ENCODE data around the gene PSMD9.

Gene PSMD9

DNA sequence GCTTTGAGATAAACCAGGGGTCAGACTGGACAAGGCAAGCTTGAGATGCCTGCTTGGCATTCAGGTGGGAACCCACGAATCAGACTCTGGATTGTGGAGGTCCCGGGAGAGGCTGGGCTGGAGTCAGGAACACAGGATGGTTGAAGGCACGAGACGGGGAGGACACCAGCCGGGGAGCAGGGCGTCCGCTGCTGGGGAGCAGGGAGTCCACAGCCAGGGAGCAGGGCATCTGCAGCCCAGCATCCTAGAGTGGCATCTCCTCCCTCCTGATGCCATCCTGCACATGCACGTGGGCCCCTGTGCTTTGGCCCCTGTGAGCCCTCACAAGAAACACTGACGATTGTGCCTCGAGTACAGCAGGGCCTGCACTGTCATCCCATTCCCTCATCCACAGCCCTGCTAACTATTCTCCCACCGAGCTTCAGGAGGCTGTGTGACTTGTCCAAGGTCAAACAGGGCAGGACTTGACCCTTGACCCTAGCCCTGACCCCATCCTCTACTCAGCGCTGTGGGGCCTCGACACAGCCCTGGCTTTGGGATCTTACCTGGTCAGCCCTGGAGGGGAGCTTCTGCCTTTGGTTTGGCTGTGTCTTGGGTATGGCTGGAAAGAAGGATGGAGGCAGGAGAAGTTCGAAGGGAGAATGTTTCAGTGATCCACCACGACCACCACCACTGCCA, 74.9 kb downstream of the PSMD9 start:
- Histone ChIP-seq H3K9me3 (ENCODE audit: control insufficient read depth in 2 of 2, low read length in 2 of 2) (no peaks in the 10 kb centered on the region), H3K27me3 (ENCODE audit: control insufficient read depth in 2 of 2, insufficient read depth in 2 of 2, low read length in 2 of 2) (no peaks in the 10 kb centered on the region), H3K27ac (ENCODE audit: low read depth in 2 of 2, low read length in 2 of 2) (no peak overlapping the region), H3K4me3 (ENCODE audit: low read length in 2 of 2) (no peak overlapping the region), H3K9ac (ENCODE audit: low read depth in 1 of 2, low read length in 2 of 2) (no peak overlapping the region), H3K4me1 (ENCODE audit: control insufficient read depth in 2 of 2, insufficient read depth in 2 of 2, low read length in 2 of 2) (no peaks in the 10 kb centered on the region), H3K36me3 (ENCODE audit: control insufficient read depth in 2 of 2, insufficient read depth in 2 of 2, low read length in 2 of 2) (no peaks in the 10 kb centered on the region)

- no peak overlapping the region for H3K27ac ChIP-seq (ENCODE audit: low read depth in 2 of 2, low read length in 2 of 2)
- no peak overlapping the region for H3K4me3 ChIP-seq (ENCODE audit: low read length in 2 of 2)
- no peak overlapping the region for H3K9ac ChIP-seq (ENCODE audit: low read depth in 1 of 2, low read length in 2 of 2)
- no peaks in the 10 kb centered on the region for H3K27me3 ChIP-seq (ENCODE audit: control insufficient read depth in 2 of 2, insufficient read depth in 2 of 2, low read length in 2 of 2)
- no peaks in the 10 kb centered on the region for H3K9me3 ChIP-seq (ENCODE audit: control insufficient read depth in 2 of 2, low read length in 2 of 2)
- no peaks in the 10 kb centered on the region for H3K36me3 ChIP-seq (ENCODE audit: control insufficient read depth in 2 of 2, insufficient read depth in 2 of 2, low read length in 2 of 2)
- H3K4me1 ChIP-seq (ENCODE audit: control insufficient read depth in 2 of 2, insufficient read depth in 2 of 2, low read length in 2 of 2): peaks cover 0 to 4% of the 10 kb centered on the region in 2 donors
Measured at GRCh38 chr12:121964813-121965643, 76.4 kb downstream of the PSMD9 start.

GRCh38 chr12:121966959-121967358, 78.4 kb downstream of the PSMD9 start:
- Histone ChIP-seq H3K9ac (ENCODE audit: low read depth in 1 of 2, low read length in 2 of 2) (no peak overlapping the region), H3K27me3 (ENCODE audit: control insufficient read depth in 2 of 2, insufficient read depth in 2 of 2, low read length in 2 of 2) (no peaks in the 10 kb centered on the region), H3K4me3 (ENCODE audit: low read length in 2 of 2) (no peak overlapping the region), H3K36me3 (ENCODE audit: control insufficient read depth in 2 of 2, insufficient read depth in 2 of 2, low read length in 2 of 2) (no peaks in the 10 kb centered on the region), H3K27ac (ENCODE audit: low read depth in 2 of 2, low read length in 2 of 2) (no peak overlapping the region), H3K4me1 (ENCODE audit: control insufficient read depth in 2 of 2, insufficient read depth in 2 of 2, low read length in 2 of 2) (peaks cover 0 to 4% of the 10 kb centered on the region in 2 donors), H3K9me3 (ENCODE audit: control insufficient read depth in 2 of 2, low read length in 2 of 2) (no peaks in the 10 kb centered on the region)

All from mucosa of rectum (tissue), 2 donors.